Erythroblast (primary cell): Measurements from ENCODE around the gene C5orf63.

Experiments
- GATA1 ChIP-seq: IDR thresholded peaks from 2 replicates; pipeline ENCODE4 v1.6.1; 2011; ENCODE audit warnings: low read depth, mild to moderate bottlenecking, control low read depth, low read length, moderate library complexity
- POLR2A ChIP-seq: IDR thresholded peaks from 2 replicates; pipeline ENCODE4 v1.6.1; 2011; ENCODE audit warnings: mild to moderate bottlenecking, low read length

GRCh38 chr5:127053049-127053448 lies 20.3 kb downstream of the C5orf63 start:
- no peak for TF ChIP-seq POLR2A
- no peak for TF ChIP-seq GATA1
